Stomach (tissue), 9 donors: ENCODE data around the gene FAM117A. TPM values are rescaled to one million over a fixed set of nuclear protein-coding genes. Genes with fewer than 3 reads are reported as not detected.
A peak's percentile ranks its signal among the peaks of the same experiment; 100 is the strongest.
"Not testable (repeated sequence)": the region's sequence is repeated elsewhere in the genome, so short reads cannot be mapped to it uniquely, and the experiment has no call there.

Source experiments
- DNase-seq, 2 donors: peaks; one replicate each; pipeline versions ENCODE4 v3.0.0 to v3.0.0-alpha.2; 2013 to 2019
- H3K27ac ChIP-seq, 5 donors: fragments of 200-600 bp in 4 of 5; sonication (generic) in 4 of 5; one replicate each; pipeline ENCODE4 v1.5.1; 2013 to 2019; ENCODE audit warnings: mild to moderate bottlenecking in 1 of 5, moderate library complexity in 1 of 5
- H3K27me3 ChIP-seq, 3 donors: fragments of 200-600 bp; sonication (generic); one replicate each; pipeline ENCODE4 v1.5.1; 2017 to 2019; ENCODE audit warnings: mixed run types in 1 of 3
- H3K36me3 ChIP-seq, 4 donors: fragments of 200-600 bp; sonication (generic); 1 replicate in 3 of 4; 2 replicates in 1 of 4; pipeline ENCODE4 v1.5.1; 2016 to 2019
- H3K4me1 ChIP-seq, 4 donors: fragments of 200-600 bp; sonication (generic); one replicate each; pipeline ENCODE4 v1.5.1; 2016 to 2019
- H3K4me3 ChIP-seq, 4 donors: fragments of 200-600 bp; sonication (generic) in 3 of 4; one replicate each; pipeline ENCODE4 v1.5.1; 2016 to 2019; ENCODE audit warnings: mild to moderate bottlenecking in 1 of 4
- H3K9me3 ChIP-seq, 4 donors: fragments of 200-600 bp; sonication (generic); one replicate each; pipeline ENCODE4 v1.5.1; 2016 to 2019
- CTCF ChIP-seq, 7 experiments: fragments of 450-650 bp in 4 of 7; fragments of 200-600 bp in 3 of 7; sonication (generic) in 3 of 7; IDR thresholded peaks; one replicate each; pipeline ENCODE4 v1.5.1; 2016 to 2019; ENCODE audit warnings: antibody characterized with exemption in 7 of 7, control low read depth in 2 of 7, mild to moderate bottlenecking in 1 of 7
- EP300 ChIP-seq: sonication (generic); formaldehyde crosslinking; IDR thresholded peaks from one replicate; pipeline ENCODE4 v1.6.1; 2017; ENCODE audit warnings: antibody characterized with exemption
- POLR2A ChIP-seq, 4 donors: fragments of 450-650 bp; IDR thresholded peaks; one replicate each; pipeline ENCODE4 v1.6.1; 2016; ENCODE audit warnings: antibody characterized with exemption in 4 of 4, control low read depth in 2 of 4, mild to moderate bottlenecking in 1 of 4, moderate library complexity in 1 of 4
- POLR2AphosphoS5 ChIP-seq, 3 donors: sonication (generic); formaldehyde crosslinking; IDR thresholded peaks; one replicate each; pipeline ENCODE4 v1.6.1; 2016; ENCODE audit warnings: antibody characterized with exemption in 3 of 3
- WGBS, 5 donors: extraction: QIAGEN DNeasy Blood & Tissue Kit in 3 of 5; methylation state at CpG; one replicate each; pipeline versions ENCODE4 v1.1.5 to v1.1.7; 2013 to 2018; 5-methylcytosine and 5-hydroxymethylcytosine counted together
- intact Hi-C: fragments of 100-400 bp; cut with DNase I; formaldehyde crosslinking; loops from one replicate; pipeline ENCODE4 v1.15.1; 2023; ENCODE audit warnings: low total_unique reads
- polyA plus RNA-seq, 3 donors: library from polyadenylated mRNA; stranded (reverse); fragments of 200-250 nt; gene quantifications; one replicate each; pipeline ENCODE4 v1.2.3, GENCODE V29; 2013
- total RNA-seq, 5 donors: library from RNA; depleted of rRNA; stranded (reverse); fragments of >200 nt; gene quantifications; one replicate each; pipeline versions ENCODE4 v1.1.0 to v1.2.3, GENCODE V29; 2014 to 2016
- donor health status: healthy with polysubstance abuse.
- donor health status: Bipolar disorder and iron deficiency.
- donor health status: healthy.

Gene FAM117A
- total and polyA plus RNA-seq, 8 donors = 0.58 to 39.7 (median 6.1) TPM

GRCh38 chr17:49762151-49762941, 1.6 kb downstream of the FAM117A start:
- peaks cover 0 to 12% (median 8%) of the 10 kb centered on the region in 4 donors for H3K36me3 ChIP-seq
- no peaks in the 10 kb centered on the region for H3K9me3 ChIP-seq
- intact Hi-C loops = loop anchor here (10.0 kb wide), 2 partner anchors 48 to 188 kb away; partner anchors contain the start of gene NXPH3
- no peaks in the 10 kb centered on the region for H3K27me3 ChIP-seq
- peaks cover 10 to 48% (median 32%) of the 10 kb centered on the region in 4 donors for H3K4me1 ChIP-seq
- no peak for TF ChIP-seq POLR2AphosphoS5 (IDR thresholded peaks at IDR 0.05)
- DNase-seq = no peak
- 57 to 68% (median 62%) methylated on average over 6 of the region's 6 CpGs for WGBS, 5 donors
- H3K27ac ChIP-seq = peak overlapping the region in 2 of 5 donors; percentile 83 to 87
- H3K4me3 ChIP-seq = peak overlapping the region; percentile 83 to 99 (median 88)

- intact Hi-C loops = loop anchor here (10.0 kb wide), 2 partner anchors 46 to 186 kb away; partner anchors contain the start of gene NXPH3
- Histone ChIP-seq H3K9me3 (no peaks in the 10 kb centered on the region), H3K4me3 (no peak overlapping the region), H3K27ac (no peak overlapping the region), H3K36me3 (peaks cover 0 to 14% (median 8%) of the 10 kb centered on the region in 4 donors), H3K27me3 (no peaks in the 10 kb centered on the region), H3K4me1 (peaks cover 10 to 60% (median 37%) of the 10 kb centered on the region in 4 donors)
- no peak for DNase-seq
- 54 to 65% (median 63%) methylated on average over 6 of the region's 6 CpGs for WGBS, 5 donors
- TF ChIP-seq CTCF (IDR thresholded peaks at IDR 0.05) (no peak), EP300 (no peak), POLR2AphosphoS5 (IDR thresholded peaks at IDR 0.05) (no peak), POLR2A (IDR thresholded peaks at IDR 0.05) (no peak)
These were observed 2.9 kb downstream of the FAM117A start for GRCh38 chr17:49760932-49761558.

- no peak for TF ChIP-seq POLR2AphosphoS5 (IDR thresholded peaks at IDR 0.05)
- no peak for TF ChIP-seq EP300
- Histone ChIP-seq H3K4me1 (peaks cover 10 to 58% (median 37%) of the 10 kb centered on the region in 4 donors), H3K36me3 (peaks cover 0 to 14% (median 8%) of the 10 kb centered on the region in 4 donors), H3K9me3 (no peaks in the 10 kb centered on the region), H3K27ac (no peak overlapping the region), H3K4me3 (no peak overlapping the region), H3K27me3 (no peaks in the 10 kb centered on the region)
- DNase-seq = no peak
- 60 to 75% (median 69%) methylated on average over 1 of the region's 1 CpG for WGBS, 5 donors
- intact Hi-C loops = loop anchor here (10.0 kb wide), 2 partner anchors 45 to 185 kb away; partner anchors contain the start of gene NXPH3
These were observed 3.6 kb downstream of the FAM117A start for GRCh38 chr17:49760296-49760695.

DNA sequence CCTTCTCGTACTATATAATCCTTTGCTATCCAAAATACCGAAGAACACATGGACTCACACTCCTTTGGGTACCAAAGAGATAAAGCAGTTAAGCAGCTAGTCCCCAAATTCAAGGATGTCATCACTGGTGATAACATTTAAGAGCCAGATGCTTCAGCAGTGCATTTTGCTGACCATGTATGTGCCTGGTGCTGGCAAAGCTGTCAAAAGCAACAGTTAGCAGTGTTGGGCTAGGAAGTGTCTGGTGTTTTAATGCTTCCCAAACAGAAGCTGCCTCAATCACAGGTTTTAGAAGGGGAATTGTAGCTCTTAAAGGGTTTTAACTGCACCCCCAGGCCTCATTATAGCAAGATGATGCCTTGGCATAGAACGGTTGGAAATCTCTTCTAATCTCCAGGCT, 4.7 kb downstream of the FAM117A start:
- Histone ChIP-seq H3K4me1 (peaks cover 6 to 54% (median 35%) of the 10 kb centered on the region in 4 donors), H3K4me3 (no peak overlapping the region), H3K9me3 (no peaks in the 10 kb centered on the region), H3K36me3 (peaks cover 0 to 14% (median 8%) of the 10 kb centered on the region in 4 donors), H3K27me3 (no peaks in the 10 kb centered on the region), H3K27ac (no peak overlapping the region)
- WGBS, 5 donors = 66 to 77% (median 74%) methylated on average over 3 of the region's 3 CpGs
- DNase-seq = no peak
- intact Hi-C loops = no loop called here
- TF ChIP-seq POLR2A (IDR thresholded peaks at IDR 0.05) = no peak
- TF ChIP-seq CTCF (IDR thresholded peaks at IDR 0.05) = no peak
- no peak for TF ChIP-seq EP300
- TF ChIP-seq POLR2AphosphoS5 (IDR thresholded peaks at IDR 0.05) = no peak

DNA sequence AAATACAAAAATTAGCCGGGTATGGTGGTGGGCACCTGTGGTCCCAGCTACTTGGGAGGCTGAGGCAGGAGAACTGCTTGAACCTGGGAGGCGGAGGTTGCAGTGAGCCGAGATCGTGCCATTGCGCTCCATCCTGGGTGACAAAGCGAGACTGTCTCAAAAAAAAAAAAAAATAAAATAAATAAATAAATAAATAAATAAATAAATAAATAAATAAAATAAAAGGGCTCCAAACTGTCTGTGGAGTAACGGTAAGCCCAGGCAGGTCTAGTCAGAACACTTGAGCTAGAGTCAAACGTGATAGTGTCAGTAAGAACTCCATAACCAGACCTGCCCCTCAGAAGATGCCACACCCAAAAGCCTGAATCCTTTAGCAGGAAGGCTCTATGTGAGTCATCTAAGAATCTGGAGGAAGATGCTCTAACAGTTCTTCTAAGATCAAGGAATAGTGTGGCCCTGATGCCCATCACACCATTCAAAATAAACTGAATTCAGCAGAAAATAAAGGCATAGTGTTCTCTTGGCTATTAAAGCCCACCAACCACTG, 5.4 kb downstream of the FAM117A start:
- intact Hi-C loops = not testable (repeated sequence)
- peaks cover 0 to 14% (median 8%) of the 10 kb centered on the region in 4 donors for H3K36me3 ChIP-seq

More for the DNA sequence above, 5.4 kb downstream of the FAM117A start:
- WGBS, 5 donors = 89 to 94% (median 91%) methylated on average over 8 of the region's 8 CpGs
- peaks cover 6 to 60% (median 40%) of the 10 kb centered on the region in 4 donors for H3K4me1 ChIP-seq
- not testable (repeated sequence) for H3K27me3 ChIP-seq, H3K9me3 ChIP-seq, H3K27ac ChIP-seq, H3K4me3 ChIP-seq, DNase-seq
